ES-I3 (cell line): ENCODE results near the gene FASTKD2.

Experiments
- H3K36me3 ChIP-seq: 2 replicates; pipeline ENCODE4 v1.6.1; 2013; ENCODE audit warnings: mild to moderate bottlenecking, low read length, control low read depth, moderate library complexity; ENCODE audit not compliant: insufficient read depth
- H3K4me1 ChIP-seq: 2 replicates; pipeline ENCODE4 v1.6.1; 2013; ENCODE audit warnings: mild to moderate bottlenecking, control low read depth, low read length; ENCODE audit not compliant: insufficient read depth
- H3K9ac ChIP-seq: 2 replicates; pipeline ENCODE4 v1.6.1; 2013; ENCODE audit warnings: low read depth, mild to moderate bottlenecking, low read length, moderate library complexity
- H3K9me3 ChIP-seq: 2 replicates; pipeline ENCODE4 v1.6.1; 2013; ENCODE audit warnings: mild to moderate bottlenecking, low read length, moderate library complexity; ENCODE audit not compliant: control insufficient read depth, insufficient read depth

Gene FASTKD2

GRCh38 chr2:206837775-206838174, 72.4 kb downstream of the FASTKD2 start:
- Histone ChIP-seq H3K9me3 (no peaks in the 10 kb centered on the region), H3K4me1 (peaks cover 3% of the 10 kb centered on the region; the same call in 1 of the 2 replicates), H3K36me3 (no peaks in the 10 kb centered on the region), H3K9ac (no peak overlapping the region)

- Histone ChIP-seq H3K4me1 (peaks cover 3% of the 10 kb centered on the region; the same call in 1 of the 2 replicates), H3K9me3 (no peaks in the 10 kb centered on the region), H3K9ac (no peak overlapping the region), H3K36me3 (no peaks in the 10 kb centered on the region)
These were observed 73.3 kb downstream of the FASTKD2 start for GRCh38 chr2:206838690-206839089.

GRCh38 chr2:206840999-206841398, 75.6 kb downstream of the FASTKD2 start:
- H3K9me3 ChIP-seq = no peaks in the 10 kb centered on the region
- H3K4me1 ChIP-seq = peaks cover 3% of the 10 kb centered on the region; the same call in 1 of the 2 replicates
- no peaks in the 10 kb centered on the region for H3K36me3 ChIP-seq
- no peak overlapping the region for H3K9ac ChIP-seq
